GM19351 (cell line): Measurements from ENCODE around the gene HES6.

Source experiments
- ATAC-seq: cut with Tn5 transposase; IDR thresholded peaks from one replicate; pipeline ENCODE4 v1.9.1; 2021; ENCODE audit warnings: mild to moderate bottlenecking, moderate library complexity; ENCODE audit not compliant: unreplicated experiment

The HES6 gene

GRCh38 chr2:238237431-238238135, 2.3 kb downstream of the HES6 start:
- no peak for ATAC-seq

DNA sequence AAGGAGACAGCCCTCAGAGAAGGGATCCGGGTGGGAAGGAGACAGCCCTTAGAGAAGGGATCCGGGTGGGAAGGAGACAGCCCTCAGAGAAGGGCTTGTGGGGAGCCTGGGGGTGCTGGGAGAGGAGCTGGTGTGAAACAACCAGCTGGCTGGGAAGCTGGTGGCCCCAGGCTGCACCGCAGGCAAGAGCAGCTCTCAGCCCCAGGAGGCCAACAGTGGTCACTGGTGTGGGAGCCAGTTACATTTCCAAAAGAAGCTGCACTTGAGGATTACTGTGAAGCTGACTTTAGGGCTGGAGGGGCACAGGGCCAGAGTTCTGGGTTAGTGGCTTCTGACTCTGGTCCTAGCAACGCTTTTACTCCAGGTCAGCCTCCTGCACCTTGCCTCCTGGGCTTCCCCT, 3.3 kb downstream of the HES6 start:
- no peak for ATAC-seq

- no peak for ATAC-seq
Observed at GRCh38 chr2:238235856-238236255, 4.0 kb downstream of the HES6 start.

DNA sequence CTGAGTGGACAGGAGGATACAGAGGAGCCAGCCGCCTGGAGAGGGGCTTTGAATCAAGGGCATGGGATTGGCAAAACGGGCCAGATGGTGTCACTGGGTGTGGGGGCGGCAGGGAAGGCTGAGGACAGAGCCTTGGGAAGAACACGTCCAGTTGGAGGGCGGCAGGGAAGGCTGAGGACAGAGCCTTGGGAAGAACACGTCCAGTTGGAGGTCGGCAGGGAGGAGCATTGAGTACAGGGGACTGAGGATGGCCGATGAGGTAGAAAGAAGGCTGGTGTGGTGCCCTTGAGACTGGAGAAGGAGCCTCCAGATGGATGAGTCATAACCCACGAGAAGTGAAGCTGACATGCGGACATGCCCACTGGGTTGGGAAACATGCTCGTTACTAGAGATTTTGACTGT, 4.5 kb downstream of the HES6 start:
- no peak for ATAC-seq

GRCh38 chr2:238233625-238234024, 6.2 kb downstream of the HES6 start:
- ATAC-seq, result no peak

- ATAC-seq, result no peak
Observed at GRCh38 chr2:238231809-238232208, 8.0 kb downstream of the HES6 start.

- no peak for ATAC-seq
Observed at GRCh38 chr2:238231251-238231793, 8.5 kb downstream of the HES6 start.

GRCh38 chr2:238230699-238231098, 9.1 kb downstream of the HES6 start:
- ATAC-seq, result no peak

- ATAC-seq, result no peak
Observed at GRCh38 chr2:238228700-238229099, 11.1 kb downstream of the HES6 start.

GRCh38 chr2:238227587-238228032, 12.2 kb downstream of the HES6 start:
- ATAC-seq, result no peak

DNA sequence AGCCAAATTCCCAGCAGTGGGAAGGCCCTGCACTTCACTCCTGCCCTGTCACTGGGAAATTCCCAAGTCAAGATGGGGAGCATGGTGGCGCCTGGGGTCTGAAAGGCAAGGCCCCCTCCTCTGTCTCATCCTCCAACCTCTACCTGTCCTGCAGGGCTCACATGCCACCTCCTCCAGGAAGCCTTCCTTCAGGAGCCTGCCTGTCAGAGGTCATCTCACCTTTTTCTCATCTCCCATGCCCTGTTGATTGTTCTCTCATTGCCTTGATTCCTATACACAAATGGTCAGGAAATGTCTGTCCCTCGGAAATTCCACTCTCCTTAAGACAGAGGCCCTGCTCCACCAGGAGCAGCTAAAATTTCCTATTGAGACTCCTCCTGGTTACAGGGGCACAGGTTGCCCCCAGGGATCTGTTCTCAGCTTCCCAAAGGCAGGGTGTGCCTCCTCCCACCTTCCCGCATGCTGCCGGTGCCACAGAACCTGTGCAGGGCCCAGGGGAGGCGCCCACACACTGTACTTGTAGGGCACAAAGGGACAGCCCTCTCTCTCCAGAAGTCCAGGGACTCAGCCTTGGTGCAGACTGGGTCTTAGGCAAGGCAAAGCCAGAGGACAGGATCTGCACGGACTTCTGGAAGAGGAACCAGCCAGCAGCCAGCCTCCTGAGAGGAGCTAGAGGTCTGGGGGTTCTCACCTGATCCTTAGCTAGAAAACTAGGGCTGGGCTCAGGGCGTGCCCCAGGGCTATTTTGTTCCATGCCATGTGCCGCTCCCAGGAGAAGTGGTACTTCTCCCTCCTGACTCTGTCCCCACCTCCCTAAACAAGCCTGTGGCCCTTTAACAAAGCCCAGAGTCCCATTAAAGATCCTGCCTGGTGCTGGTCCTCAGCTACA, 12.9 kb downstream of the HES6 start:
- ATAC-seq, result no peak

DNA sequence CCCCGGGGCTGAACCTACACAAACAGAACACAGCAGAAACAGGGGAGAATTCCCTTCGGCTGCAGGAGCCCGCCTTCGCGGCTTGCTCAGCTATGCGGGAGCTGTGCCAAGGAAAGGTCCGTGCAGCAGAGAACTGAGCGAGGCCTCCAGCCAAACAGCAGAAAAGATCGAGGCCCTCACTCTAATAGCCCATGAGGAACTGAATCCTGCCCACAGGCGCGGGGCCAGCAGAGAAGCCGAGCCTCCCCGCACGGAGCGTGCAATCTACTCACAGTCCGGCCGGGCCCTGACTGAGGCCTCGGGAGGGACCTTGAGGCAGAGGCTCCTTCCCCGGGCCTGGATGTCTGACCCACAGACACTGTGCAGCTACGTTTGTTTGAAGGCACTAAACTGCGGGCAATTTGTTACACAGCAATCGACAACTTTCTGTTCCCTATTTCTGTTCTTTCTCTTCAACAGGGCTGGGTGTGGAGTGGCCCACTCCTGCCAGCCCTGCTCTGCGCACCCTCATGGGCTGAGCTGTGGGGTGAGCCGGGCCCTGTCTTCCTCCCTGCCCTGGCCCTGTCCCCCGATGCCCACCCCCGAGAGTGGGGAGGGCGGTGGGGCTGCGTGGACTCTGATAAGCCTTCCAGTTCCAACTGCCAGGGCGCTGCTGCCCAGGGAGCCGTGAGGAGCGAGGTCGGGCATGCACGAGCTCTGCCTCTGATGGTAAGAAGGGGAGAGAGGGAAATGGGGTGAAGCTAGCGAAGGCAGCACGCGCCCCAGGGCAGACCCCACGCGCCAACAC, 13.7 kb downstream of the HES6 start:
- no peak for ATAC-seq

GRCh38 chr2:238225121-238225520, 14.7 kb downstream of the HES6 start:
- no peak for ATAC-seq

- ATAC-seq, result no peak
Observed at GRCh38 chr2:238224356-238225035, 15.3 kb downstream of the HES6 start.

GRCh38 chr2:238220892-238221521, 18.8 kb downstream of the HES6 start:
- ATAC-seq, result peak; percentile 79

DNA sequence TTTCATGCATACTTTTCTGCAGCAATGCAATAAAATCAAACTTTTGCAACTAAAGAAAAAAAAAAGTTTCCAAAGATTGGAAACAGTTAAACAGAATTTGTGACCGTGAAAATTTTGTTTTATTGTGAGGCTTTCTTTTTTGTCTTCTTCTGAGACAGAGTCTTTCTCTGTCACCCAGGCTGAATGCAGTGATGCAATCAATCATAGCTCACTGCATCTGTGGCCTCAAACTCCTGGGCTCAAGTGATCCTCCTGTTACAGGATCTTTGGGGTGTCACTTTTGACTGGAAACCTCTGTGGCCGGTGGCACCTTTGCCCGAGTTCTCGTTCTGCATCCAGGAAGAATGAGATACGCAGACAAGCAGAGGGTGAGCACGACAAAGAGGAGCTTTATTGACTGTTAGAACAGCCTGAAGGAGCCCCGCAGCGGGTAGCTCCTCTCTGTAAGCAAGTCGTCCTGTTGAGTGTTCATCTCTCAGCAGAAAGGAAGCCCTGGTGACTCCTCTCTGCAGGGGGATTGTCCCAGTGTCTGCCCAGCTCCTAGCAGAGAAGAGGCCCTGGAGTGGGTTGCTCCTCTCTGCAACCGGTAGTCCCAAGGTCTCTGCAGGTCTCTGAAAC, 19.5 kb downstream of the HES6 start:
- ATAC-seq, result no peak

DNA sequence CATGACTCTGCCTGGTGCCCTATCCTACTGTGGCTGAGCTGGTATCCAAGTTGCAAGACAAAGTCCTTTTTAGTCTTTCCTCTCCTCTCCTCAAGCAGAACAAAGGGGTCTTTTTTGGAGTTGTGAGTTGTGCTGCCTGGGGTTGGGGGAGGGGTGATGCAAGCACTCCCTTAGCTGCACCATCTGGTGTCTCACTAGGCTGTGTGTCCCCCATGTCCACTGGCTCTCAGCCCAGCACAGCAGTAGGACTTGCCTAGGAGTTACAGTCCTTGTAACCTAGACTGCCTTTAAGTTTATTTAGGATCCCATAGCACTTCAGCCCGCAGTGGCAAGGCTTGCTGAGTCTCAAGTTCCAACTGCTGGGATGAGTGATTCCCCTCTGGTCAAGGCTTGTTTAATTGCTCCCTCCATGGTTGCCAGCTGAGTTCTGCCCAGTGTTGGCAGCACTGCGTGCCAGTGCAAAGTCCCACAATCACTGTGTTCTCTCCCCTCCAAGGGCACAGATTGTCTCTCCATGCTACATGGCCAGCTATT, 23.1 kb downstream of the HES6 start:
- no peak for ATAC-seq

- no peak for ATAC-seq
Observed at GRCh38 chr2:238207006-238207405, 32.8 kb downstream of the HES6 start.

GRCh38 chr2:238203973-238204683, 35.7 kb downstream of the HES6 start:
- ATAC-seq, result peak; percentile 19
